ENCODE results near the gene SLC35E3.

SLC35E3 gene

GRCh38 chr12:68793436-68793835, 47.5 kb downstream of the SLC35E3 start:
- H2AFZ ChIP-seq (ENCODE audit: low read length): no peak overlapping the region
- H3K9me2 ChIP-seq (ENCODE audit: low read depth, low read length): no peaks in the 10 kb centered on the region
- no peaks in the 10 kb centered on the region for H3F3A ChIP-seq (ENCODE audit: insufficient read depth, low read length)
- peak overlapping the region; percentile 89 for H3K27ac ChIP-seq (ENCODE audit: low read depth, low read length, poor library complexity, severe bottlenecking)
- H3K4me3 ChIP-seq (ENCODE audit: low read depth, low read length, poor library complexity, severe bottlenecking): peak overlapping the region; percentile 39
- no peaks in the 10 kb centered on the region for H4K20me1 ChIP-seq (ENCODE audit: insufficient read depth, low read length)
- H3K79me2 ChIP-seq (ENCODE audit: insufficient read depth, low read length): no peaks in the 10 kb centered on the region
- H3K4me2 ChIP-seq (ENCODE audit: low read length): peak overlapping the region; percentile 54
- peaks cover 61% of the 10 kb centered on the region for H3K4me1 ChIP-seq (ENCODE audit: insufficient read depth, low read length, severe bottlenecking)
- H3K27me3 ChIP-seq (ENCODE audit: insufficient read depth, low read length): no peaks in the 10 kb centered on the region
- H3K9me3 ChIP-seq (ENCODE audit: low read length): no peaks in the 10 kb centered on the region
- TF ChIP-seq EZH2 (IDR thresholded peaks at IDR 0.05; ENCODE audit: borderline replicate concordance, low read length) (no peak), CTCF (IDR thresholded peaks at IDR 0.05; ENCODE audit: low read length) (no peak)
- no peaks in the 10 kb centered on the region for H3K36me3 ChIP-seq (ENCODE audit: insufficient read depth, low read length)
- H3K9ac ChIP-seq (ENCODE audit: low read length): peak overlapping the region; percentile 55

GRCh38 chr12:68793975-68794652, 48.1 kb downstream of the SLC35E3 start:
- H3K27ac ChIP-seq (ENCODE audit: low read depth, low read length, poor library complexity, severe bottlenecking): peak overlapping the region; percentile 89
- H3K4me2 ChIP-seq (ENCODE audit: low read length): peak overlapping the region; percentile 54
- H3K9ac ChIP-seq (ENCODE audit: low read length): peak overlapping the region; percentile 55
- H3K36me3 ChIP-seq (ENCODE audit: insufficient read depth, low read length): no peaks in the 10 kb centered on the region
- H2AFZ ChIP-seq (ENCODE audit: low read length): no peak overlapping the region
- no peaks in the 10 kb centered on the region for H3K9me3 ChIP-seq (ENCODE audit: low read length)
- peaks cover 55% of the 10 kb centered on the region for H3K4me1 ChIP-seq (ENCODE audit: insufficient read depth, low read length, severe bottlenecking)
- no peaks in the 10 kb centered on the region for H3F3A ChIP-seq (ENCODE audit: insufficient read depth, low read length)
- no peaks in the 10 kb centered on the region for H3K9me2 ChIP-seq (ENCODE audit: low read depth, low read length)
- no peaks in the 10 kb centered on the region for H3K79me2 ChIP-seq (ENCODE audit: insufficient read depth, low read length)
- no peak for TF ChIP-seq CTCF (IDR thresholded peaks at IDR 0.05; ENCODE audit: low read length)
- no peak for TF ChIP-seq EZH2 (IDR thresholded peaks at IDR 0.05; ENCODE audit: borderline replicate concordance, low read length)
- no peaks in the 10 kb centered on the region for H4K20me1 ChIP-seq (ENCODE audit: insufficient read depth, low read length)
- H3K4me3 ChIP-seq (ENCODE audit: low read depth, low read length, poor library complexity, severe bottlenecking): peak overlapping the region; percentile 39
- H3K27me3 ChIP-seq (ENCODE audit: insufficient read depth, low read length): no peaks in the 10 kb centered on the region

GRCh38 chr12:68794653-68795251, 48.8 kb downstream of the SLC35E3 start:
- no peaks in the 10 kb centered on the region for H3K36me3 ChIP-seq (ENCODE audit: insufficient read depth, low read length)
- H4K20me1 ChIP-seq (ENCODE audit: insufficient read depth, low read length): no peaks in the 10 kb centered on the region
- no peak overlapping the region for H2AFZ ChIP-seq (ENCODE audit: low read length)
- H3K27me3 ChIP-seq (ENCODE audit: insufficient read depth, low read length): no peaks in the 10 kb centered on the region
- H3K79me2 ChIP-seq (ENCODE audit: insufficient read depth, low read length): no peaks in the 10 kb centered on the region
- TF ChIP-seq CTCF (IDR thresholded peaks at IDR 0.05; ENCODE audit: low read length): no peak
- TF ChIP-seq EZH2 (IDR thresholded peaks at IDR 0.05; ENCODE audit: borderline replicate concordance, low read length): no peak
- no peaks in the 10 kb centered on the region for H3F3A ChIP-seq (ENCODE audit: insufficient read depth, low read length)
- H3K4me3 ChIP-seq (ENCODE audit: low read depth, low read length, poor library complexity, severe bottlenecking): peak overlapping the region; percentile 39
- H3K9me2 ChIP-seq (ENCODE audit: low read depth, low read length): no peaks in the 10 kb centered on the region
- no peaks in the 10 kb centered on the region for H3K9me3 ChIP-seq (ENCODE audit: low read length)
- H3K27ac ChIP-seq (ENCODE audit: low read depth, low read length, poor library complexity, severe bottlenecking): peak overlapping the region; percentile 89
- peaks cover 49% of the 10 kb centered on the region for H3K4me1 ChIP-seq (ENCODE audit: insufficient read depth, low read length, severe bottlenecking)
- peak overlapping the region; percentile 54 for H3K4me2 ChIP-seq (ENCODE audit: low read length)
- H3K9ac ChIP-seq (ENCODE audit: low read length): peak overlapping the region; percentile 55; the same call in 1 of the 2 replicates

Measured in OCI-LY1 (cell line).